Adrenal gland (tissue), 5 donors: ENCODE data around the gene PWP1.

Experiments used
- CTCF ChIP-seq, 6 experiments: fragments of 450-650 bp in 4 of 6; fragments of 200-600 bp in 2 of 6; sonication (generic) in 1 of 6; IDR thresholded peaks; 1 replicate in 5 of 6; 2 replicates in 1 of 6; pipeline versions ENCODE4 v1.5.1 to v1.8.0; 2016 to 2021; ENCODE audit warnings: antibody characterized with exemption in 6 of 6, mild to moderate bottlenecking in 2 of 6, moderate library complexity in 1 of 6
- POLR2A ChIP-seq, 2 donors: fragments of 450-650 bp; IDR thresholded peaks; one replicate each; pipeline ENCODE4 v1.6.1; 2017; ENCODE audit warnings: antibody characterized with exemption in 2 of 2, mild to moderate bottlenecking in 2 of 2, moderate library complexity in 1 of 2
- donor health status: DM: no; HTN: no; CAD: no.

GRCh38 chr12:107684029-107684795 lies 1.4 kb upstream of the PWP1 start:
- TF ChIP-seq CTCF (IDR thresholded peaks at IDR 0.05) (no peak), POLR2A (IDR thresholded peaks at IDR 0.05) (no peak)
